ENCODE measurements around the gene DDX18.
"Not testable (repeated sequence)": the region's sequence is repeated elsewhere in the genome, so short reads cannot be mapped to it uniquely, and the experiment has no call there.

DDX18 gene

DNA sequence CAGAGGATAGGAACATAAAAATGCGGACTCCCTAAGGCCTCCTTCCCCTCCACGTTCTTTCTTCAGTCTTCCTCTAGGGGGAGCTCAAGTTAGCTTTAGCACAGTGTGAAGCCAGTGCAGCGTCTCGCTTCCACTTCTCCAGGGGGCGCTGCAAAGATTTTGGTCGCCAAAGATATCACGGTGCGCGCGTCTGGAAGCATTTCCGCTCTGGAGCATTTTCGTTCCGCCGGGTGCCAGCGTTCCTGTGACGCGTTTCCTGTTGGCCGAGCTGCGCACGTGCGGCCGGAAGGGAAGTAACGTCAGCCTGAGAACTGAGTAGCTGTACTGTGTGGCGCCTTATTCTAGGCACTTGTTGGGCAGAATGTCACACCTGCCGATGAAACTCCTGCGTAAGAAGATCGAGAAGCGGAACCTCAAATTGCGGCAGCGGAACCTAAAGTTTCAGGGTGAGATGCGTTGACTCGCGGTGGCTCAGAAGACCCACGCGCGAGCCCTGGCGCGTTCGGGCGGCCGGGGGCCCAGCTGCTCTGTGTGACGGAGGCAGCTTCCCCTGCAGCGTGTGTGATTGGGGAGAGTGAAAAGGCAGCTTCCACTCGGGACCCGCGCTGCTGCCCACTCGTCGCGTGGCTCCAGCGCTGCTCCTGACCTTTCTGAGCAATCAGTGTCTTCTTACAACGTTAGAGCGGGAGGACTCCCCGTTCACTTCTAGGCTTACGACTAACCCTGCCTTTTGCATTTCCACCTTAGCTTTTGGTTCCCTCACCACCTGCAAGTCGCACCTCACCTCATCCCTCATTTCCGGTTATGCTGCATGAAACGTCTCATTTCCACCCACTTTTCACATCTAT lies at the start of gene DDX18:
TSS of gene DDX18 (plus strand) at position 275 of the 848 bp plus-strand sequence. CDS start at position 362, 87 bp downstream.
- DNase-seq: peak; percentile 95

DNA sequence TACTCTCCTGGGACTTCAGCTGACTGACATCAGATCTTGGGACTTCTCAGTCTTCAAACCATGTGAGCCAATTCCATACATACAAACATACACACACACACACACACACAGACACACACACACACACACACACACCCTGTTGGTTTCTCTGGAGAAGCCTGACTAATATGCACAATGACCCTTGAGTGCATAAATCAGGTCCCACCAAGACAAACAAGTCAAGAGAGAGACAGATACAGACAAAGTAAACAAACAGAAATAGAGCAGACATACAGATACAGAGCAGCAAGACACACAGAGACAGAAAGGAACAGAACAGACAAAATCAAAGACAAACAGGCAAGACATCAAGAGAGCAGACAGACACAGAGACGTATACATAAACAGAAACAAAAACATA lies 43.8 kb upstream of the DDX18 start:
- no peak for DNase-seq

DNA sequence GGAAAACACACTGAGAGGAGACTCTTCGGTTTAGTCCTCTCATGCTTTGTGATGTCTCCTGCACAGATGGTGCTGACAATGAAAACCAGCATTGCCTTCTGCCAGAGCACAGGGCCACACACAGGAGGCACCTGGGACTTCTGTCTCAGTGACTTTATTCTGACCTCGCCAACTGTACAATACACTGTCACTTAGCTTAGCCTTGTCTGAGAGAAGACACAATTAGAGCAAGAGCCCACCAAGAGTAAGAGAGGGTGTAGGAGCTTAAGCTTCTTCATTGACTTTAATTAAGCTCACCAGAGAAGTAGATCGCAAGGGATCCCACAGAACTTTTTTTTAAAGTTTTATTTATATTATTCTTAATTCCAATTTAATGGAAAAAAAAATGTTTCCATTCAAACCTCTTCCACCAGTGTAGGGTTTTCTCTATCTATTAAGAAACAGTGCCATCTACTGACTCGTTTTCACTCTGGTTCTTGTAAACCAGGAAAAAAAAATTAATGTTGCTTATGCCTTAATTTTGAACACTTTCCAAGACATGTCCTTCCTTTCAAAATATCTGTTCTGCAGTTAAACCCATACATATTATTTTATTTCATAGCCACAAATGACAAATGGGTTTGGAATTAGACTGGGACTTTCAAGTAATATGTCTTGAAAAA lies 42.4 kb upstream of the DDX18 start:
- peak; percentile 29 for DNase-seq

DNA sequence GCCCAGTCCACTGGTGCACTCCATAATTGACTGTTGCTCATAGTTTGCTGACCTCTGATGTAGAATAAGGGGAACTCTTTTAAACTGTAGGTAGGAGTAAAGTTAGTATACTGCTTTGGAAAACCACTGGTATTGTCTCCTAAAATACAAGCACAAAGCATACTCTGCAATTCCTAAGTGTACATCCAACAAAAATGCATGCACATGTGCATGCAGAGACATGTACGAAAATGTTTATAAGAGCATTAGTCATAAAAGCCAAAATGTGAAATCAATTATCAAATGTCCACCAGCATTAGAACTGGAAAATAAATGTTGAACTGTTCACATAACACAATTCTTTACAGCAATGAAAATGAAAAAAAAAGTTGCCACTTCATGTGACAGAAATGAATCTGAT lies 39.8 kb upstream of the DDX18 start:
- DNase-seq: no peak

DNA sequence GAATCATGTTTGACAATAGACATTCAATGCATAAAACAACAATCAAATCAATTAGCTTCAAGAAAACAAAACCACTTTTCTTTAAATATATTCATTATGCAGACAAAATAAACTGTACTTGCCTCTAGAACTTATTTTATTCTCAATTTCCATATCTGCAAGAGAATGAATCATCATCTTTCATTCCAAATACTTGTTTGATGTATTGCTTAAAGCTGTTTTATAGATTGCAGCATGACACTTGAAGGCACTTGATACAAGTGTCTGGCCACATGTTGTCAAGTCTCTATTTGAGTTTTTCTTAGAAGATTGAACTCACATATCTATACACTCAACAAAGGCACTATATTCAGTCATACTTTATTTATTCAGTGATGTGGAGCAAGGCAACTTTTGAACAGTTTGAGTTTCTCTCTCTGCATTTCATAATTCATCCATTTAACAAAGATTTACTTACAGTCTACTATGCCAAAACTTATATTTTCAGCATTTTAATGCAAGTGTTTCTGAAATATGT lies 38.7 kb upstream of the DDX18 start:
- DNase-seq: no peak

DNA sequence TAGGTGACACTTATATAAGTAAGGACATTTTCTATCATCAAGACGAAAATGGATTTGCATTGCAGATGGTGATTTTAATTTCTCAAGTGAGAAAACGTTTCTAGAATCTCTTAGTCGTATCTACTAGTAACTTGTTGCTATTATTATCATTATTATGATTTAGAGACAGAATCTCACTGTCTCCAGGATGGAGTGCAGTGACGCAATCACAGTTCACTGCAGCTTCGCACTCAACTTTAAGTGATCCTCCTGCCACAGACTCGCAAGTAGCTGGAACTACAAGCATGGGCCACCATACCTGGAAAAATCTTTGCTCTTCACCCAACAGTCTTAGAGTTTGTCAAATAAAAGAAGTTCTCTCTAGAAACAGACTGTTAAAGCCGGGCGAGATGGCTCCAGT lies 37.6 kb upstream of the DDX18 start:
- DNase-seq: no peak

DNA sequence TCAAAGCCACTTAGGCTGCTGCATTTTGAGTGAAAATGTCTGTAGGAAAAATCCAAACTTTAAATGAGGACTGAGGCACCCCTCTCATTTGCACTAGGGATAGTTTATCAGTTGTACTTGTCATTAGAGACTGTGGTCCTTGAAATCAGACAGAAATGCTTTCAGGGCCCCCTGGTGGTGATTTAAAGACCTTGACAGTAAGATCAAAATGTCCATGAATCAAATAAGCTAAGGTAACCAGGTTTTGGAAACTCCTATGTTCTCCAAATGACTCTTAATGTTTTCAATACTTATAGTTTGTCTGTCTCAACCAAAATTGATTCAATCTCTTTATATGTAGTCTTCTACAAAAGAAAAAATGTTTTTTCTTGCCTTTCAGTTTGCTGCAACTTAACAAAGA lies 28.8 kb upstream of the DDX18 start:
- DNase-seq: peak; percentile 2

DNA sequence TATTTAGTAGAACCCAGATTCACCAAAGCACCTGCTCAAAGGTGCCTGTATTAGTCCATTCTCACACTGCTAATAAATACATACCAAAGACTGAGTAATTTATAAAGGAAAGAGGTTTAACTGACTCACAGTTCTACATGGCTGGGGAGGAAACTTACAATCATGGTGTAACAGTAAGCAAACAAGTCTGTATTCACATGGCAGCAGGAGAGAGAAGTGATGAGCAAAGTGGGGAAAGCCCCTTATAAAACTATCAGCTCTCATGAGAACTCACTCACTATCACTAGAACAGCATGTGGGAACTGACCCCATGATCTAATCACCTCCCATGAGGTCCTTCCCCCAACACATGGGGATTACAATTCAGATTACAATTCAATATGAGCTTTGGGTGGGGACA lies 28.0 kb upstream of the DDX18 start:
- DNase-seq: no peak

DNA sequence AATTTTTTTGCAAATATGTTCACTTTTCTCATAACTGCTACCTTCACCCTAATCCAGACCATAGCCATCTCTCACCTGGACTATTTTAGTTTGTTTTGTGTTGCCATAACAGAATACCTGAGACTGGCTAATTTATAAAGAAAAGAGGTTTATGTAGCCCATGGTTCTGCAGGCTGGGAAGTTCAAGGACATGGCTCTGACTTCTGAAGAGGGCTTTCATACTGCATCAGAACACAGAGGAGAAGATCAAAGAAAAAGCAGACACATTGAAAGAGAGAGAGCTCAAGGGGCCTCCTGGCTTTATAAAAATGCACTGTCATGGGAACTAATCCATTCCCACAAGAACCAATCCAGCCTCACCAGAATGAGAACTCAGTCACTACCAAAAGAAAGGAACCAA lies 25.0 kb upstream of the DDX18 start:
- DNase-seq: no peak

DNA sequence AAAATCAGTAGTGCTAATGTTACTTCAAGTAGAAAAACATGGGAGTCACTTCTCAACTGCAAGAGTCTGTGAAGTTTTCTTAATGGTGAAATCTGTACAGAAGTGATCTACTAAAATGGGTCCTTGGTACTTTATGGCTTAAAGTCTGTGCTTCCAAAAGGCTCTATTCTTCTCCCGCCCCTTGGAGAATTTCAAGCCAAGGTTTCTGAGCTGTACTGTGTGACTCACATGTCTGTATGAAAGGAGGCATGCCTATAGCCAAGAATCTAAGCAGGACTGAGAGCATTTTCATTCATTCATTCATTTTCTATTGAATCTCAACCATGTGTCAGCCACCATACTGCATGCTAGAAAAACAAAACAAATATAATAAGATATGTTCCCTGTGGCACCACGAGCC lies 19.8 kb upstream of the DDX18 start:
- no peak for DNase-seq

DNA sequence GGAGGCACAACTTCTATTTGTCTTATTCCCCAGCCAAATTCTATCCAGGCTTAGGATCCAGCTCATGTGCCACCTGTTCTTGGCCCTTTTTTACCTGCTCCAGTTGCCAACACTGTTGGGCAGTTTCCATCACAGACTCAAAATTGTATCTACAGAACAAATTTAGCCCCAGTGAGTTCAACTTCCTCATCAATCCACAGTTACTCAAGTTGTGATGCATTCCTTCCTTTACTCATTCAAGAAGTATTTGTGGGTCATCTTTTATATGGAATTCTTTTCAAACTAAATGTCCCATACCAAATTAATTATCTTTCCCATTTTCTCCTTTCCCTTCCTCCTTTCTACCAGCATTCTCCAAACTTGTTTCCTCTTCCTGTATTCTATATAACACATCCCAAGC lies 12.7 kb upstream of the DDX18 start:
- DNase-seq: no peak

DNA sequence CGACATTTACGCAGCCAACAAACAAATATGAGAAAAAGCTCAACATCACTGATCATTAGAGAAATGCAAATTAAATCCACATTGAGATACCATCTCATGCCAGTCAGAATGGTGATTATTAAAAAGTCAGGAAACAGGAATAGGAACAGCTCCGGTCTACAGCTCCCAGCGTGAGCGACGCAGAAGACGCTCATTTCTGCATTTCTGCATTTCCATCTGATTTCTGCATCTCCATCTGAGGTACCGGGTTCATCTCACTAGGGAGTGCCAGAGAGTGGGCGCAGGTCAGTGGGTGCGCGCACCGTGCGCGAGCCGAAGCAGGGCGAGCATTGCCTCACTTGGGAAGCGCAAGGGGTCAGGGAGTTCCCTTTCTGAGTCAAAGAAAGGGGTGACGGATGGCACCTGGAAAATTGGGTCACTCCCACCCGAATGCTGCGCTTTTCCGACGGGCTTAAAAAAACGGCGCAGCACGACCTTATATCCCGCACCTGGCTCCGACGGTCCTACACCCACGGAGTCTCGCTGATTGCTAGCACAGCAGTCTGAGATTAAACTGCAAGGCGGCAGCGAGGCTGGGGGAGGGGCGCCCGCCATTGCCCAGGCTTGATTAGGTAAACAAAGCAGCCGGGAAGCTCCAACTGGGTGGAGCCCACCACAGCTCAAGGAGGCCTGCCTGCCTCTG lies 10.7 kb upstream of the DDX18 start:
- not testable (repeated sequence) for DNase-seq

DNA sequence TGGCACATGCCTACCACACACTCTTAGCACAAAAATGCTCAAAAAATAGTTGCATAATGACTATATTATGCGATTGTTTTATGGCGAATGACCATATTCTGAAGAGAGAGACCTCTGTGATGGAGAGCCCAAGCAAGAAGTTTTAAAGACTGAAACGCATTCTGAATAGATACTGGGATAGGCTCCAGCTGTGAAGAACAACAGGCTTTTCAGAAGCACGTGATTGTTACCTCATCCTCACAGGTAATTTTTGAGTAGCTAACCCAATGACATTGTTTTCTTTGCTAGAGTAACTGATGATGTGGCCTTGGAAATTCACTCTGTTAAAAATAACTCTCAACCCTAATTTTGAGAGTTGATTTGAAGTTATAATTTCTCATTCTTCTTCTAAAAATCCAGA lies 2.0 kb upstream of the DDX18 start:
- DNase-seq: no peak

DNA sequence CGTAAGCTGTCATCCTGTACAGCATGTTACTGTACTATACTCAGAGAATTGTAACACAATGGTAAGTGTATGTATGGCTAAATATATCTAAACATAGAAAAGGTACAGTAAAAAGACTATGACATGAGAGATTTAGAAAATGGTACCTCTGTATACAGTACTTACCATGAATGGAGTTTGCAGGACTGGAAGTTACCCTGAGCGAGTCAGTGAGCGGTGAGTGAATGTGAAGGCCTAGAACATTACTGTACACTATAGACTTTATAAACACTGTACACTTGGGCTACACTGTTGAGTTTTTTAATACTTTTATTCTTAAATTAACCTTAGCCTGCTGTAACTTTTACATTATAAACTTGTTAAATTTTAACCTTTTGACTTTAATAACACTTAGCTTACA lies 1.5 kb downstream of the DDX18 start:
- no peak for DNase-seq

DNA sequence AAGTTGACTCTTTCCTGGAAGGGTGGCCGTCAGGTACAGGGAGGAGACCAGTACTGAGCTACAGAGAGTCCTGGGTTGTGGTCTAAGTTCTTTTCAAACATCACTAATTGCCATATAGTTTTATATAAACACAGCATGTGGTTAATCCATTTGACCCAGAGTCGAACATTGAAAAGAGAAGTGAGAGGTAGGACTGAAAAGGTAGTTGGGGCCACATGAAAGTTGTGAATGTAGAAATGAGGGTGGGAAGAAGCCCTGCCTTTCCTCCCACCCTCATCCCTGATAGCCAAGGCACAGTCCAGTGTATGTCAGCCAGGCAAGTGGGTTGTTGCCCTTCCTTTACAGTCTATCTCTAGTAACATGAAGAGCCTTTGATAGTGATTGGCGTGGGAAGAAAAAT lies 4.4 kb downstream of the DDX18 start:
- no peak for DNase-seq

DNA sequence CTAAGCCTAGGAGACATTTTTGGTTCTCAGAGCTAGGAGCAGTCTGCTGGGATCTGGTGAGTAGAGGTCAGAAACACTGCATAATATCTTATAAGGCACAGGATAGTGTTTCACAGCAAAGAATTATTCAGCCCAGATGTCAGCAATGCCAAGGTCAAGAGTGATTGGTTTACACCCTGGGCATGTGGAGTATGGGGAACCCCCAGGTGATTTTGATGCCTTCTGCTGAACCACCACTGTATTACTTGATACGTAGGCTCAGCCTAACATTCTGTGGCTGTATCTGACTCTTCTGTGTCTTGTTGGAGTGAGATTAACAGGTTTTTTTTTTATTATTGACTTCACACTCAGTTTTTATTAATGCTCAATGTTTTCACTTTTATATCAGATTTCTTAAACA lies 6.0 kb downstream of the DDX18 start:
- no peak for DNase-seq

DNA sequence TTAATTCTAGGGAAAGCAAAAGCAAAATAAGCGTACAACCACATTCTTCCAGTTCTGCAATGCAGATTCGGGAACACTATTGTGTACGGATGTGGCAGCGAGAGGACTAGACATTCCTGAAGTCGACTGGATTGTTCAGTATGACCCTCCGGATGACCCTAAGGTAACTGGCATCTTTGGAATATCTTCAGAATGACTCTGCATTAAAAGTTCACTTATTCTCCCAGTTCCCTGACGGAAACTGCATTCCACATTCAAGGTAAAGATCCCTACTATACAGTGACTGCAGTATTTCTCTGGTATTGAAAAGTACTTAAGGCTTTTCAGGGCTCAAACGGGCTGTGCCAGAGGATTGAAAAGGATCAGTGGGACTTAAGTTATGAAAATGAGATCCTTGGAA lies 10.9 kb downstream of the DDX18 start:
- DNase-seq: no peak

DNA sequence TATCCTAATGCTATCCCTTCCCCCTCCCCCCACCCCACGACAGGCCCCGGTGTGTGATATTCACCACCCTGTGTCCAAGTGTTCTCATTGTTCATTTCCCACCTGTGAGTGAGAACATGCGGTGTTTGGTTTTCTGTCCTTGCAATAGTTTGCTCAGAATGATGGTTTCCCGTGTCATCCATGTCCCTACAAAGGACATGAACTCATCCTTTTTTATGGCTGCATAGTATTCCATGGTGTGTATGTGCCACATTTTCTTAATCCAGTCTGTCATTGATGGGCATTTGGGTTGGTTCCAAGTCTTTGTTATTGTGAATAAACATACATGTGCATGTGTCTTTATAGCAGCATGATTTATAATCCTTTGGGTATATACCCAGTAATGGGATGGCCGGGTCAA lies 13.0 kb downstream of the DDX18 start:
- DNase-seq: not testable (repeated sequence)

DNA sequence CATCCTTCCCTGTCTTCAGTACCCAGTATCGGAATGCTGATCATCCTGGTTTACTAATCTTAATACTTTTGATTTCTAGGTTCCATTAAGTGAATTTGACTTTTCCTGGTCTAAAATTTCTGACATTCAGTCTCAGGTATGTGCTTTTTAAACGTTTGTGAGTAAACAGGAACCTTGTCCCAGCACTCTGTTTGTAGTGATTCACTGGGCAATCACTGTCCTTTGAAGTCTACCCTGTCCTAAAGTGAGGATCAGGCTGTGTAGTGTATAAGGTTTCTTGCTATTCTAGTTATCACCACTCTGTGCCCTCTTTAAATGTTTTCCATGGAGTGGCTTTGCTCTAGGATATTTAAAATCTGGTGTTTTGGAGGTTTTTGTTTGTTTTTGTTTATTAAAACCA lies 14.4 kb downstream of the DDX18 start:
- no peak for DNase-seq

DNA sequence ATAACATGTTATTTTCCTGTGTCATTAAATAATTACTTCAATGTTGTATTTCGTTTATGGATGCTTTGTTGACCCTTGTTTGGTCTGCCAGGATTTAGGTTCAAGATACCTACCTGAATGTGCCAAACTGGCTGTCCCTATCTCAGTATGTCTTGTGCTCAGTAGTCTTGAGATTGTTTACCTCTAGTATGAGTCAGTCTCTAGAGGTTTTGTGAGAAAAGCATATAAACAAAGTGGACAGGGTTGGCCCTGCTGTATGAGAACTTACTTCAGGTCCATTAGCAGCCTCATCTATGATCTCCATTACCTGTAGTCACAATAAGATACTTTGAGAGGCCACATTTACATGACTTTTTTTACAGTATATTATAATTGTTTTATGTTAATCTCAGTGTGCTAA lies 17.8 kb downstream of the DDX18 start:
- DNase-seq: no peak

DNA sequence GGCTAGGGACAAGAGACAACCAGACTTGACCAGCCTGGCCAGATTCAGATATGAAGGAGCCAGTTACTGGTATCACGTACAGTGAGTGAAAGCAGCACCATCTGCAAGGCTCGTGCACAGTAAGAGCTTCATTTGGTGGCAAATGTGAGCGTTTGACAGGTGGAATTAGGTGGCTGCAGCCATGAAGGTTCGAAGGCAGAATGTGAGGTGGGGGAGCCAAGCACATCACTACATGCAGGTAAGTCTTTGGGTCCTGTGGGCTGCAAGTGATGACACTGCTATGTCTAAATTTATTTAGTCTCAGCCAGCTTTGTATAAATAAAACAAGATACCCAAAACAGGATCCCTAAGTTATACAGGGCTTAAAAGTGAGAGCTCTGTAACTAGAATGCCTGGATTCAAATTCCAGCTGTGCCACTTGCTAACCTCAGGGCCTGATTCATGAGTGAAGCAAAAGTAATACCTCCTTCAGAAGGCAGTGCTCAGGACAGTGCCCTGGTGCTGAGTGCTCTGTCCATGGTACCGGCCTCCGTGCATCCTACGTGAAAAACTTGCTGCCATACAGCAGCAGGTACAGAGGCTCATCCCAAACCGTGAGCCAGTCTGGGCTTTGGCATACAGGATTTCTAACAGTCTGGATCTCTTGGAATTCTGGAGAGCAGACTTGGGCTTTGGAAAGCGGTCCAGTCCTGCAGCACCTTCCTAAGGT lies 18.6 kb downstream of the DDX18 start:
- no peak for DNase-seq

DNA sequence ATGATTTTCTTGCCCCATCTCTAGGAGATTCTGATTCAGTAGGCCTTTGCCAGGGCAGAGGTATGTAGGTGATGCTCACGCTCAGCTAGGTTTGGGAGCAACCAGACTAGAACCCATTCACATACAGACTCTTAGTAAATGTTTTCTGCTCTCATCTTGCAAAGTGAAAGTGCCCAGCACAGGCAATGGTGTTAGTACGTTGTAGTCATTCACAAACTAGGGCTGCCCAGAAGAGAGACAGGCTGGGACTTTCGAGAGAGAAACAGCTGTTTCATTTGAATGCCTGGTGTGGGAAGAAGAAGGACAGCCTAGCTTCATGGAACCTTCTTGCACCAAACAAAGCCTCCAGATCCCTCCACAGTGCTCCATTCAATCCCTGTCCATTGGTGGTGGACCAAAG lies 19.4 kb downstream of the DDX18 start:
- DNase-seq: no peak

DNA sequence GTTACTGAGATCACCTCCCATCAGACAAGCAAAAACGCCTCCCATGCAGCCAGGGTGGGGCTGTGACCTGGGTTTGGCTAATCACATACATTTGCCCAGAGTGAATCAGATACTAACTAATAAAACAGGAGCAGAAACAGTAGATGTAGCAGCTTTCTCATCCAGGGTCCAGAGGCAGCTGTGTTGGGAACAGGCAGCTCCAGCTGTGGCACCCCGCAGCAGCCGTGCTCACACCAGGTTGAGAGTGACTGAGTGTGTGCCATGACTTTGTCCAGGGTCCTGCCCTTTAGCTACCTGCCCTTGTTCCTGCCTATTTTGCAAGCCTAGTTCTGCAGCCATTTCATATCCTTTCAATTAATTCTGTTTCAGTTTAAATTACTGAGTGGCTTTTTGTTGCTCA lies 20.5 kb downstream of the DDX18 start:
- no peak for DNase-seq
